Right ventricle myocardium inferior (tissue), 1 donor: ENCODE data around the gene ANKRD62. TPM values are rescaled to one million over a fixed set of nuclear protein-coding genes. Genes with fewer than 3 reads are reported as not detected.
A peak's percentile ranks its signal among the peaks of the same experiment; 100 is the strongest.
"Not testable (repeated sequence)": the region's sequence is repeated elsewhere in the genome, so short reads cannot be mapped to it uniquely, and the experiment has no call there.

Experiments used
- ATAC-seq: fragments of 200-7000 bp; cut with Tn5 transposase; one replicate; pipeline ENCODE4 v1.9.1; 2020; ENCODE audit warnings: mild to moderate bottlenecking, moderate library complexity
- DNase-seq: peaks from one replicate; pipeline ENCODE4 v3.0.0; 2021; ENCODE audit errors: missing footprints
- intact Hi-C: fragments of 100-400 bp; cut with DNase I; formaldehyde crosslinking; loops from one replicate; pipeline ENCODE4 v1.11.0; 2022
- total RNA-seq: library from RNA; stranded (reverse); fragmentation: NEBNext Ultra II Directional; extraction: Animal tissue kit (Norgen Biotek cat#: 25700); gene quantifications from one replicate; pipeline ENCODE4 v1.2.1, GENCODE V29; 2021
- donor health status: DM: no; HTN: yes; CAD: no; lungs with severe emphysema.

Gene ANKRD62
- total RNA-seq, 1 donor from 2014 or later, result not detected

DNA sequence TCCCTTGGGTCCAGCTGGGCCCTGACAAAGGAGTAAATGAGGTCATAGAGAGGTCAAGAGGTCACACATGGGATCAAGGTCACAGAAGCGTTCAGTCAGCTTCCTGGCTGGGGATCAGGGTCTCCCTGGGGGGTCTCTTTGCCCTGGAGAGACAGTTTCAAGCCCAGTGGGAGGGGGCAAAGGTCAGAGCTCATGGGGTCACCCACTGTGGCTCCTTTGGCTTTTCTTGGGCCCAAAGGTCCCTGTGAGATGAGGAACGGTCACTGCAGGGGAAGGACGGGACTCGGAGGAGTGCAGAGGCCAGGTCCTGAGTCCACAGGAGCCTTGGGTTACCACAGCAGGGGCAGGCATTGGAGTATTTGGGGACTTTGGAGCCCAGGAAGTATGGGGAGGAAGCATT, 30.7 kb upstream of the ANKRD62 start:
- no peak for ATAC-seq
- no peak for DNase-seq
- intact Hi-C loops, result loop anchor here (10.0 kb wide), 1 partner anchor 172 kb away; no protein-coding TSS in a partner anchor

DNA sequence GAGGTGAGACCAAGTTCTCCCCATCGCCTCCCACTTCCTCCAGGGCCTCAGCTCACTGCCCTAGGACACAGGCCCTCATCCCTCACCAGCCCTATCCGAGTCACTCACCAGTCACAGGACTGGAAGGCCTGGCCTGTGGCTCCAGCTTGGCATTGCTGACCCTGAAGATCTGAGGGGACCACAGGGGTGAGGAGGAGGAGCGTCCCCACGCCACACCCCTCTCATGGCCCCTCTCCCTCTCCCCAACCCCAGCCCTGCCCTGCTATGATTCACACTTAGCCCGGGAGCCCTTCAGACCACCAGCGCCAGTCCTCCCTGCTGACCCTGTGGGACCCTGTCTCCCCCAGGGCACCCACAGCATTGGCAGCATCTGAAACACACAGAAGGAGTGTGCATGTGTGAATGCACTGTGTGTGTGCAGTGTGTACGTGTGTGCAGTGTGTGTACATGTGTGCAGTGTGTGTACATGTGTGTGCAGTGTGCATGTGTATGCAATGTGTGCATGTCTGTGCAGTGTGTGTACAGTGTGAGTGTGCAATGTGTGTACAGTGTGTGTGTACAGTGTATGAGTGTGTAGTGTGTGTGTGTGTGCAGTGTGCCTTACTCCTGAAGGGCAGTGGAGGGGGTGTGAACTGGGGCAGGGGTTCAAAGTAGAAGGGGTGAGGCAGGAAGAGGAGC, 29.4 kb upstream of the ANKRD62 start:
- ATAC-seq (no peak), DNase-seq (no peak)
- intact Hi-C loops, result loop anchor here (10.0 kb wide), 1 partner anchor 171 kb away; no protein-coding TSS in a partner anchor

DNA sequence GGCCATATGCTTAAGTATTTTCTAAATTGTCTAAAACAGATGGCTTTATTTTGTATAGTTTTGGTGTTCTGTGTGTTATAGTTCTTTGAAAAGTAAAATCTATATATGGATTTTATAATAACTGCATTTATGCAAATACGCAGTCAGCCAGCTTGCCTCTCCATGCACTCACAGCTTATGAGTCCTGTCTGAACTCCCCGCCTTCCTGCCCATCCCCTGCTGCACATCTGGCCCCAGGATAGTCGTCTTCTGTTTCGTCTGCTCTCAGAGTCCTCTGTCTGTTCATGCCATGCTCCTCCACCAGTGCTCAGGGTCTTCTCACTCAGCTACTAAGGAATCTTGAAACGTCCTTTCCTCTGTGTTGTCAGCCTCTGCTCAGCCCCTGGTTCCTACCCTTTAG, 28.2 kb upstream of the ANKRD62 start:
- intact Hi-C loops, result loop anchor here (10.0 kb wide), 1 partner anchor 169 kb away; no protein-coding TSS in a partner anchor
- no peak for DNase-seq
- ATAC-seq, result no peak

DNA sequence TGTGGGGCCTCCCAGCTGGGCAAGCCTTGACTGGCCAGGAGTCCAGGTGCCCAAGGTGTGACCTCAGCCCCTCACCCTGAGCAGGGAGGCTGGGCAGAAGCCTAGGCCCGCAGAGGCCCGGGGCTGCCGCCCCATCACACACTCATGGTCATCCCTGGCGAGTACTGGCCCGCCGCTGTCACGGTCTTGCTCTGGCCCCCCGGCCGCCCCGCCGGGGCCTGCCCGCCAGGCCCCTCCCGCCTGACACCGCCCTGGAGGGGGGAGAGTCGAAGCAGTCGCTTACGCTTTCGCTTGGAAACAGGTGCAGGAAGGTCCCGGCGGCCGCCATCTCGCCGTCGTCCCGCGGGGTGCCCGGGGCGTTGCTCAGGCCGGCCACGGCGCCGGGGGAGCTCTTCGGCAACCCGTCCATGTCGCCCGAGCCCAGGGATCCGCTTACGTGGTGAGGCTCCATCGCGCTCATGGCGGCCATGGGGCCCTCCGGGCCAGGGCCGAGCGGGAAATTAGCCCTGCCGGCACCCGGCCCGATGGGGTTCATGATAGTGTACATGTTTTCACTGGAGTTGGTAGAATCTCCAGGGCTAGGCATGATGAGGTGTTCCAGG, 26.6 kb upstream of the ANKRD62 start:
- no peak for ATAC-seq
- intact Hi-C loops, result loop anchor here (10.0 kb wide), 1 partner anchor 168 kb away; no protein-coding TSS in a partner anchor
- DNase-seq, result no peak

DNA sequence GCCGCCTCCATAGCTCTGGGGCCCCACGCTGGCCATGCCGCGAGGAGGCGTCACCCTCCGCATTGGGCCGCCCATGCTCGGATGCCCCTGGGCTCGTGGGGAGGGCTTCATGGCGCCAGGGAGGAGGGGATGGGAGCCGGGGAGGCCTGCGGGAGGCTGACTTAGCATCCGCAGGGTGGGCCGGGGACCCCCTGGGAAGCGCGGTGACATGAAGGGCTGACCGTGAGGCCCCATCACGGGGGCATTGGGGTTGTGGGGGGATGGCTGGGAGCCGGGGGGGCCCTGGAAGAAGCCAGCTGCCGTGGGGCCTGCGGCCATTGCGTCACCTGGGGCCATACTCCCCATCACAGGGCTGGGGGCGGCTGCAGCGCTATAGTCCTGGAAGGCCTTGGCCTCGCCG, 26.0 kb upstream of the ANKRD62 start:
- DNase-seq (no peak), ATAC-seq (no peak)
- intact Hi-C loops, result loop anchor here (10.0 kb wide), 1 partner anchor 167 kb away; no protein-coding TSS in a partner anchor

DNA sequence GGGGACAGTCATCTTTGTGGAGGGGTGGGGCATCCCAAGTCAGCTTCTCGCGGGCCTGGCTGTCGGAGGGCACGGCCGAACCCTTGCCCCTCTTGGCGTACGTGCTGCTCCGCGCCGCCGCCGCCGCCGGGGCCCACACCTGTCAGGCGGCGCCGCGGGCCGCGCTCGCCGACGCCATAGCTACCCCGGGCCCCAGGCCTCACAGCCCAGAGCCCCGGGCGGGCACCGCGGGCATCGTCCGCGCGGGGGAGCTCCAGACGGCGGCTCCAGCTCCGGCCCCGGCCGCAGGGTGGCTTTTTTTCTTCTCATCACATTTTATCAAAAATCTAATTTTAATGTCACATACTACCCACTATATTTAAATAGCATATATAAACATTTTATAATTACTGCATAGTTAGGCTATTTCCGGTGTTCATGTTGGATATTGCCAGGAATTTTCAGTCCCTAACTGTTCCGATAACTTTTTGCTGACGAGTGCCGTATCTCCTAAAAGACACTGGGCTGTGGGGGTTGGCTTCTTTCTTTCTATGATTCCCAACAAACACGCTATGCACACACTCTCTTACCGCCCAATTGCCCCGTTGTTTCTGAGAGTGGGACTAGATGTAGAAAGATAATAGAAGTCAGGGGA, 25.2 kb upstream of the ANKRD62 start:
- peak; percentile 39 for ATAC-seq
- intact Hi-C loops, result loop anchor here (10.0 kb wide), 1 partner anchor 166 kb away; no protein-coding TSS in a partner anchor
- DNase-seq, result not testable (repeated sequence)

DNA sequence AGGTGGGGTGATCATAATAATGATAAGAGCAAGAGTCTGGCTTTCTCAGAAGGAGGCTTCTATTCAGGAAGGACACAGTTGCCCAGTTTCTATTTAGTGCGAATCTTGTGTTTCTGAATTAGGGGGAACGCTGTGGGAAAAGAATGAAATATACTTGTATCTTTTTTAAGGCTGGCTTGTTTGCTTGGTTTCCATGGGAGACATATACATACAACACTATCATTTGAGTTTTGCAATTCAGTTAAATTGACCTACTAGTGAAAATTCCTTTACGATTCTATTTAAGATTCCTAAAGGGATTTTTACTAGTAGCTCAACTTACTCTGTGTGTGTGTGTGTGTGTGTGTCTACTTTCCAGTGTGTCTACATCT, 24.7 kb upstream of the ANKRD62 start:
- DNase-seq, result no peak
- no peak for ATAC-seq
- intact Hi-C loops, result loop anchor here (10.0 kb wide), 1 partner anchor 166 kb away; no protein-coding TSS in a partner anchor

DNA sequence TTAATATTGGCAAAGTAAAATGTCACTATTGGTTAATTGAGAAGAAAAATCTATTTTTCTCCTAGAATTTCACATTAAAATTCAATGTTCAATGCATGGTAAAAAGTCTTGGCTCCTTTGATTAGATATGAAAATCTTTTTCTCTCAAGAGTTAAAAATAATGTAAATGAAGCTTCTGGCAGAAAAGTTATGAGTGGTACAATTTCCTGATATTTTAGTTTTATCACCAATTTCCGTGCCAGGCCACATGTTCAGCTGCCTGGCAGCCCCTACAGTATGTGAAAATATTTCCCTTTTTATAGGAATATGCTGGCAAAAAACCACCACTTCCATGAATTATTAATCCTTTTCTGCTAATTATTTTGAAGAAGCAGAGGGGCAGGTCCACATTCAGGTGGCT, 22.6 kb upstream of the ANKRD62 start:
- ATAC-seq, DNase-seq, intact Hi-C loops: not testable (repeated sequence)

DNA sequence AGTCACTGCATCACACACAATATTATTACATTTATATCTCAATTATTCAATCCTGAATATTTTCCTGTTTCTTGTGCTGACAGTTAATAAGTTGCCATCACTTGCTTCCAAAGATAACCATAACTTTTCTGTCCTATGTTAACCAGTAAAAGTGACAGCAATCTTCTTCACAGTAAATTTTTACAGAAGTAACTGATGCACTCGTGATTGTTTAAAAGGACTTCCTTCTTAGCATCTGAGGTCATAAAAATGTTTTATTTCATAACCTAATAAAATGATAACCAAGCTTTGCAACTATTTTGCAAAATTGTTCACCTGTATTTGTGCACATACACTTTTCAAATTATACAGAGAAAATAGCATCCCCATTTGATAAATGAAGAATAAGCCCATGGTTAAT, 20.6 kb upstream of the ANKRD62 start:
- no peak for DNase-seq
- intact Hi-C loops, result no loop called here
- ATAC-seq, result no peak

DNA sequence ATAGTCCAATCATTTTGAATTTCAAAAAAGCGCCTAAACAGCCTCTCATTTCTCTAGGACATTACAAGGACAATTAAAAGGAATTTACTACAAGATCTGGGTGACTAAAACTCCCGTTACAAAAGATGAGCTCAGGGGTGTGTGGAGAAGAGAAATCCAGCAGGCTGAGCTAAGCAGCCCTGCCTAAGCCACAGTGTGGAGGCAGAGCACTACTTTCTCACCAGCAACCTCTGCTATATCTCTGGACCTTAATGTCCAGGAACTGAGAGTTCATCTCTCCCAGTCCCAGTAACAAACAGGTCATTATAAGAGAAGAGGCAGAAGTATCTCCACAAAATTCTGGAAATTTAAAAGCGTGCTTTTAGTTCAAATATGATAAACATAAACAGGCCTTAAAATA, 18.9 kb upstream of the ANKRD62 start:
- intact Hi-C loops, result no loop called here
- no peak for ATAC-seq
- no peak for DNase-seq

DNA sequence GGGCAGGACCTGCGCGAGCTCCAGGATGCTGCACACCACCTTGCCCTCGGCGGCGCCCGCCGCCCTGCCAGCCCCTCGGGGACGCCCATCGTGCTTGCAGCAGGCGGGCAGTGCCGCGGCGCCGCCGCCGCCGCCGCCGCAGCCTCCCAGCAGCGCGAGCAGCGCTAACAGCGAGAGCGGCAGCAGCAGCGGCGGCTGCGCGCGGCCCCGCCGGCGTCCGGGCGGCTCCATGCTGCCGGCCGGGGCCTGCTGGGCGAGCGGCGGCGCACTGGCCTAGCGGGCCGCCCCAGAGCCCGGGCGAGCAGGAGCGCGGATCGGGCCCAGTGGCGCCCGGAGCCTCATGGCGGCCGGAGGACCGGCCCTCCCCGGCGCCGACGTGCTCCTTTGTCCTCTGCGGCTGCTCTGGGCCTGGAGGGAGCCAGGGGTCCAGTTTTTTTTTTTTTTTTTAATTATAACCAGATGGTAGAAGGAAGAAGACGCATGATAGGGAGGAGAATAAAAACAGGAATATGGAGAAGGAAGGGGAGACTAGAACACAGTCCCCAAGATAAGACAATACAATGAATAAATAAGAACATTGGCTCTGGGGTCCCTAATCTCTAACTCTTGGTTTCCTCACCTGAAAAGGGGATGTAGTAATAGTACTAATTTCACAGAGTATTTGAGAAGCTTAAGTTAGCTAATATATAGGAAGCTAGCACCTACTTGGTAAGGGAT, 17.1 kb upstream of the ANKRD62 start:
- intact Hi-C loops, result no loop called here
- DNase-seq, result no peak

DNA sequence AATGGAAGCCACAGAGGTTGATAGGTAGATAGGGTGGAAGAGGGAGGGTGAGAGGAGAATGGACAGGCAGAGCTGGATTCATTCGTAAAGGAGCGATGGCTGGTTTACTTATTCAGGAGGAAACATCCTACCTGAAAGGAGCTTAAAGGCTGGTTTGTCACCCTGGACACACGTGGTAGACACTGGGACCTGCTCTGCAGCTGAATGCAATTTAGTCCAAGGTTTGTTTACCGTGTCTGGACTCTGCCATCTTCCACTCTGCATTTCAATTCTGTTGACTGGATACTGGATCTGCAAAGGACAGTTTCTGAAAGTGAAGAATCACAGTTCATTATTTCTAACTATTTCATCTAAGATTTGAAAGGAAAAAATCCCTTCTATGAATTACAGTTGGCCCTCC, 15.6 kb upstream of the ANKRD62 start:
- DNase-seq, intact Hi-C loops, ATAC-seq: not testable (repeated sequence)

More for the DNA sequence above, 17.1 kb upstream of the ANKRD62 start:
- peak; percentile 72 for ATAC-seq

DNA sequence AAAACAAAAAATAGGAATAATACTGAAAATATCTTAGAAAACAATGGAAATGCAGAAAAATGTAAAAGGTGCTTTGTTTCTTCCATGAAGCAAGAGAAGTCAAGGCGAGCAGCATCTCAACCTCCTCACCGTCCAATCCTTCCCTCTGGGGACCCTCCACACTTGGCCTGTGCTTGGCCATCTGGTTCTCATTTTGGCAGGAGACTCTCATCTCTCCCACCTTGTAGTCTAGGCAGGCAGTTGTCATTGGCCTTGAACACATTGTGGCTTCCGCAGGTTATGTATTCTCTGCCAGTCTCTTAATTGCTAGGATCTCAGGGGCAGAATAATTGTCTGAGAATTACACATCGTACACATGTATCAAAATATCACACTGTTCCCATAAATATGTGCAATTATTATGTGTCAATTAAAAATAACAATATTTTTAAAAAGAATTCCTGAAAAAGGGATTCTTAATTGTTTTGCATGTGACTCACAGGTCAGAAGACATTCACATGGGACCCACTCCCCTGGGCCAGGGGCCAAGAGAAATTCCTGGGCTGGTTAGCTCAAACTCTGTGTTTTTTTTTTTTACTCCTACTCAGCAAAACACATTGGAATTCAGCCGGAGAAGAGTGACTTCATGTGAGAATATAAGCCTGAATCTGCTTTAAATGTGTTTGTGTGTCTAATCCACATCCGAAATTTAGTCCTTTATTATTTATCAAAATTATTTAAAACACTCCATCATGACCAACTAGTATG, 14.0 kb upstream of the ANKRD62 start:
- DNase-seq (no peak), ATAC-seq (no peak)
- intact Hi-C loops, result no loop called here

DNA sequence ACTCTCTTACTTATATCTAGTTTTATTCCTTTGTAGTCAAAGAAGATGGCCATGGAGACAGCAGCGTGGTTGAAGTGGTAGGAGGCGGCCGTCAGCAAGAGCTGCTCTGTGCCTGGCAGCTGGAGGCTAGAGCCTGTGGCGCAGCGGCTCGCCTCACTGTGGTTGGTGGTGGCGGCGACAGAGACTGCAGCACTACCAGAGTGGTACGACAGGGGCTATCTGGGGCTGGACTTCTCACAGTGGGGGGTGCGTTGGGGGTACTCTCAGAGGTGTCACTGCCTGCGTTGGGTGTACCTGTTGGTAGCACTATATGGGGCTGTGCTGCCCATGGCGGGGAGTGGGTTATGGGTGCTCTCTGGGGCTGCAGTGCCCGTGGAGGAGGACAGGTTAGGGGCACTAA, 8.5 kb upstream of the ANKRD62 start:
- intact Hi-C loops, result no loop called here
- DNase-seq, result no peak
- ATAC-seq, result no peak

DNA sequence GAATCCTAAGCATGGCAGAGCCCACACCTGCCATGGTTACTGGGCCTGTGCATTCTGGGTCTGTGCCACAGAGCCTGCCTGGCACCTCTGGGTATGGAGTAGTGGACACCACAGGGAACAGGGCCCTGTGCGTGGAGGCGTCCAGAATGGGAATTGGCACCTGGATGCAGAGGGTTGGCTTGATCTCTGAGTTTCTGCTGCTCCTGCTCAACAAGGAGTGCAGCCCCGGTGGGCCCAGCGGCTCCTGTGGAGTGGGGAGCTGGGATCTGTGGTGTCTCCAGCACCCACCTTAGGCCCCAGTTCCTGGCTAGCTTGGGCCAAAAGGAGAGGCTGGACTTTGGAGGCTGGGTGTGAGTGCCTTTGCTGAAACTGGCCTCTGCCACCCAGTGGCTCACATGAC, 7.9 kb upstream of the ANKRD62 start:
- intact Hi-C loops, result no loop called here
- no peak for DNase-seq
- no peak for ATAC-seq

DNA sequence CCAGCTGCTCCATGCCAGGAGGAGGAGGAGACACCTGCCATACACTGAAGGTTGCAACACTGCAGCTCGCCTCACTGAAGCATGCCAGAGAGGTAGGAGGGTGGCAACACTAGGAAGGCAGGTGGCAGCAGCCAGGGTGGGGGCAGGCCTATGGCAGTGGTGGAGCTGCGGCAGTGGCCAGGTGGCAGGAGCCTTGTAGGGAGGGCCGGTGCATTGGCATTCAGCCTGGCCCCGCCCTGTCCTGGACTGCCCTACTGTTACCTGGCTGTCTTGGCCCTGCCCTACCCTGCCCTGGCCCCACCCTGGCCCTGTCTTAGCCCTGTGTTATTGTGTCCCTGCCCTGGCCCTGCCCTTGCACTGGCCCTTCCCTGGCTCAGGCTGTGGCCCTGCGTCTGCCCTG, 7.4 kb upstream of the ANKRD62 start:
- ATAC-seq (no peak), DNase-seq (no peak)
- intact Hi-C loops, result no loop called here

DNA sequence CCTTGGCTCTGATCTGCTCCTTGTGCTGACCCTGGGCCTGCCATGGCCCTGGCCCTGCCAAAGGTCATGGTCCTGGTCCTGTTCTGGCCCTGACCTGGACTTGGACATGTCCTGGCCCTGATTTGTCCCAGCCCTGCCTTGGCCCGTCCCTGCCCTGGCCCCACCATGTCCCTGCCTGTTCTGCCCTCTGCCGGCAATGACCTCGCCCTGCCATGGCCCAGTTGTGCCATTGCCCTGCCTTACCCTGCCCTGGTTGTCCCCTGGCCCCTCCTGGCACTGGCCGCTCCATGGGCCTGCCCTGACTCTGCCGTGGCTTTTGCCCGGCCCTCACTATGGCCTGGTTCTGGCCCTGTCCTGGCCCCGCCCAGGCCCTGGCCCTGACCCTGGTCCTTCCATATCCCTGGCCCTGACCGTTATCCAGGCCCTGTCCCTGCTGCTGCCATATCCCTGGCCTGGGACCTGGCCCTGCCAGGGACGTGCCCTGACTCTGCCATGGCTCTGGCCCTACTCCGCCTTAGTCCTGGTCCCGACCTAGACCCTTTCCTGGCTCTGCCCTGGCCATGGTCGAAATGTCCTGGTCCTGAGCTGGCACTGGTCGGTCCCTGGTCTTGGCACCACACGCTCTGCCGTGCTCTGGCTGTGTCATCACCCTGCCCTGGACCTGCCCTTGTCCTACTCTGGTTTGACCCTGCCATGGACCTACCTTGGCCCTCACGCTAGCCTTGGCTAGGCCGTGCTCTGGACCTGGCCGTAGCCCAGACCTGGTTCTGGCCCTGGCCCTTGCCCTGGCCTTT, 6.8 kb upstream of the ANKRD62 start:
- intact Hi-C loops, result no loop called here
- ATAC-seq (no peak), DNase-seq (no peak)

DNA sequence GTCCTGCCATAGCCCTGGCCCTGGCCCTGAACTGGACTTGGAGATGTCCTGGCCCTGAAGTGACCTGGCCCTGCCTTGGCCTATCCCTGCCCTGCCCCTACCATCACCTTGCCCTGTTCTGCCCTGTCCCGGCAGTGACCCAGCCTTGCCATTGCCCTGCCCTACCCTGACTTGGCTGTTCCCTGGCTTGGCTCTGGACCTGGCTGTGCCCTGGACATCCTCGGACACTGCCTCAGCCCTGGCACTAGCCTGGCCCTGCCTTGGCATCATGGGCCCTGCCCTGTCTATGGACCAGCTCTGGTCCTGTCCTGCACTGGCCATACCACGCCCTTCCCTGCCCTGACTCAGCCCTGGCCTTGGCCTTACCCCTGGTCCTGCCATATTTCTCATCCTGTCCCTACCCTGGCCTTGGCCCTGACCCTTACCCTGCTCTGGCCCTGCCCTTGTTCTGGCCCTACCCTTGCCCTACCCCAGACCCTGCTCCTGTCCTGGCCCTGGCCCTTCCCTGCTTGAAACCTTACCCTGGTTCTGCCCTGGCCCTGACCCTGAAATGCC, 6.1 kb upstream of the ANKRD62 start:
- intact Hi-C loops, result no loop called here
- ATAC-seq (no peak), DNase-seq (no peak)
